HUES64 (cell line): Measurements from ENCODE around the gene CMTM8.

ENCODE experiments used
- H3K27ac ChIP-seq: 2 replicates; pipeline ENCODE4 v1.7.0; 2013; ENCODE audit warnings: low read depth, low read length, inconsistent platforms
- H3K27me3 ChIP-seq: 2 replicates; pipeline ENCODE4 v1.6.1; 2013; ENCODE audit warnings: mild to moderate bottlenecking, low read length; ENCODE audit not compliant: insufficient read depth
- H3K36me3 ChIP-seq: 2 replicates; pipeline ENCODE4 v1.6.1; 2013; ENCODE audit warnings: mild to moderate bottlenecking, low read length; ENCODE audit not compliant: insufficient read depth
- H3K4me1 ChIP-seq: 2 replicates; pipeline ENCODE4 v1.6.1; 2013; ENCODE audit warnings: mild to moderate bottlenecking, low read length, moderate library complexity; ENCODE audit not compliant: insufficient read depth
- H3K4me3 ChIP-seq: 2 replicates; pipeline ENCODE4 v1.5.1; 2013; ENCODE audit warnings: mild to moderate bottlenecking, low read length, moderate library complexity
- H3K9ac ChIP-seq: 2 replicates; pipeline ENCODE4 v1.6.1; 2013; ENCODE audit warnings: mild to moderate bottlenecking, low read depth, low read length
- H3K9me3 ChIP-seq: 2 replicates; pipeline ENCODE4 v1.6.1; 2013; ENCODE audit warnings: low read depth, low read length; ENCODE audit not compliant: insufficient read depth
- WGBS: fragments of 150-250, 120-280 bp; methylation state at CpG from one replicate; pipeline ENCODE4 v1.1.7; 2013; ENCODE audit warnings: missing lambda C conversion rate; 5-methylcytosine and 5-hydroxymethylcytosine counted together

Gene CMTM8

DNA sequence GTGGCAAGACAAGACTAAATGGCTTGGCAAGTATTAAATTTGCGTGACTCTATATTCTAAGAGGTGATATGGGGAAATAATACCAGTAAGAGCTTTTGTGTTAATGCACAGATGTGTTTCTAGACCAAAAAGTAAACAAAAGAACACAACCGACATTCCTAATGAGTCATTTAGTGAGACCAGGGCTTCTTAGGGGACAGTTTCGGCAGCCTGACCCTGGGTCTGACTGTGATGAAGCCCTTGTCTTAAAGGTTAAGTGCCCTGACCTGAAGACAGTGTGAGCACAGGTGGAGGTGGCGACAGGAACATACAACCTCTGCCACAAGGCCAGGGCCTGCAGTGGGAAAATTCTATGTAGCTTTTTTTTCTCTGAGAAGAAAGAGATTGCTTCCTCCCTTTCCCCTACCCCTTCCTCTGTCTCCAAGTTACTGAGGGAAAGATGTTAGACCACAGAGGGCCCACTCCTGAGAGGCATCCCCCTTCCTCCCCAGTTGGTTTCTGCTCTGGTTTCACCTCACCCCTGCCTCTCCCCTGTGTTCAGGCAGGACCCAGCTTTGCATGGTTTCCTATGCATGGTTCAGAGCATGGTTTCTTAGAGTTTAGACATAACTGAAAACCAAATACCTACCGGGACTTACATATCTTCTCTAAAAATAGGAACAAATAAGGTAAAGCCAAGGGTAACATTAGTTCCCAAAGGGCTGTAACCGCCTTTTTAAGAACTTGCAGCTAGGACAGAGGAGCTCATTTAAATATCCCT, 128.3 kb downstream of the CMTM8 start:
- 74% methylated on average over 6 of the region's 6 CpGs for WGBS
- H3K9ac ChIP-seq: no peak overlapping the region

DNA sequence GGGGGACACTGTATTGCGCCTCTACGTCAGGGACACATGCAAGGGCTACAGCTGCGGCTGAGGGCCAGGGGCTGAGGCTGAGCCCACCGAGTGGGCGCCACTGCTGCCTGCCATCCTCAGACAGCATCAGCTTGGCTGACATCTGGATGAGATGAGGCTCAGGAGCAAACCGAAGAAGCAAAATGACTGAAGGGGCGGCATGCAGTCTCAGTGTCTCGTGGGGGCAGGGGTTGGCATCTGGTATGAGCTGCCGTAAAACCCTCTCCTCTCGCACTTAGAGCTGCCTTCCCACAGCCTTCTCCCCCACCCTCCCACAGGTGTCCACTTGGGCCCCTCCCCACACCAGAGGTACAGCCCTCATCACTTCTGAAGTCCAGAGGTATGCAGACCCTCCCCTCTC, 129.0 kb downstream of the CMTM8 start:
- H3K4me1 ChIP-seq: no peaks in the 10 kb centered on the region
- H3K27me3 ChIP-seq: no peaks in the 10 kb centered on the region
- H3K9ac ChIP-seq: no peak overlapping the region
- no peak overlapping the region for H3K4me3 ChIP-seq
- H3K36me3 ChIP-seq: no peaks in the 10 kb centered on the region
- WGBS: 93% methylated on average over 10 of the region's 10 CpGs
- H3K27ac ChIP-seq: no peak overlapping the region
- no peaks in the 10 kb centered on the region for H3K9me3 ChIP-seq

More for the DNA sequence above, 128.3 kb downstream of the CMTM8 start:
- Histone ChIP-seq H3K27ac (no peak overlapping the region), H3K4me1 (no peaks in the 10 kb centered on the region), H3K9me3 (no peaks in the 10 kb centered on the region), H3K4me3 (no peak overlapping the region), H3K36me3 (no peaks in the 10 kb centered on the region), H3K27me3 (no peaks in the 10 kb centered on the region)

DNA sequence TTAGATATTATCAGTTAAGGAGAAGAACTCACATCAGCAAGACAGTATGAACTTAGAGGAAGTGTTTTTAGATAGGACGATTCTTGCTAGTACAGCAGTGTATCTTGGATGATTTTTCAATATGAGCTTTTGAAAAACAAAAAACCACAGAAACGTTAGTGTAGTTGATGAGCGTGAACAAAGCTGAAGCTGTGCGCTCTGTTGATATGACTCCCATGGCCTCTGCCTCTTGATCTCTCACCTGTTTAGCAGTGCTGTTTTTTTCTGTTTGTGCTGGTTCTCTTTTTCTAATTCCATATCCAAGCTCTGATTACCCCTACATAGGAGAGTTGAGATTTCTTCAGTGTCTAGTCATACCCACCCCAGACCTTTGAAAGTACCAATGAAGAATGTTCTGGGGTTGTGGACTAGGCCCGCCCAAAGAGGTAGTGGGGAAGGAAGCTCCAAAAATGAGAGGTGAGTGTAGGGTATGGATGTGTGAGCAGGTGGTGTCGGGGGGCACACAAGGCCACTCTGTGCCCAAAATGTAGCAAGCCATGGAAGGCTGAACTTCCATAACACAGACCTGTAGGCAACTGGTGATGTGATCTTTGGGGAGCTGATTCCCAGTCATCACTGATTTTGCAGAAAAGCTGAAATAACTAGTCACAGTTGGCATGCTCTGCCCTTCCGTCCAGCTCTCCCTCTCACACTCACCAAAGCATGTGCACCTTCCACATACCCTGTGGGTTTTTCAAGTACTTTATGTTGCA, 133.2 kb downstream of the CMTM8 start:
- no peak overlapping the region for H3K9ac ChIP-seq
- 95% methylated on average over 7 of the region's 7 CpGs for WGBS
- H3K27ac ChIP-seq: no peak overlapping the region

DNA sequence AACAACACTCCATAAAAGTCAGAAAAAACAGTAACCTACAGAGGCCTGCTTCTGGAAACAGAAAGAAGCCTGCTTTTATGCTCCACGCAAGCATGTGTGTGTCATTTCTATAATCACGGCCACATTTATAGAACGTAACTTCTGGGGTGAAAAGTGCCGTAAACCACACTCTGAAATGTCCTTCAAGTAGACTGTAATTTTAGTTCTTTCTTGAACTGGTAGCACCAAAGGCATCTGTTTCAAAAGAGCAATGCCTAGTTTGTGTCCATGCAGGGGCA, 133.7 kb downstream of the CMTM8 start:
- no peaks in the 10 kb centered on the region for H3K4me1 ChIP-seq
- no peak overlapping the region for H3K4me3 ChIP-seq
- H3K9ac ChIP-seq: no peak overlapping the region
- WGBS: 97% methylated on average over 4 of the region's 4 CpGs
- no peaks in the 10 kb centered on the region for H3K27me3 ChIP-seq
- H3K36me3 ChIP-seq: no peaks in the 10 kb centered on the region
- H3K9me3 ChIP-seq: no peaks in the 10 kb centered on the region
- H3K27ac ChIP-seq: no peak overlapping the region

More for the DNA sequence above, 133.2 kb downstream of the CMTM8 start:
- Histone ChIP-seq H3K9me3 (no peaks in the 10 kb centered on the region), H3K27me3 (no peaks in the 10 kb centered on the region), H3K4me1 (no peaks in the 10 kb centered on the region), H3K36me3 (no peaks in the 10 kb centered on the region), H3K4me3 (no peak overlapping the region)

DNA sequence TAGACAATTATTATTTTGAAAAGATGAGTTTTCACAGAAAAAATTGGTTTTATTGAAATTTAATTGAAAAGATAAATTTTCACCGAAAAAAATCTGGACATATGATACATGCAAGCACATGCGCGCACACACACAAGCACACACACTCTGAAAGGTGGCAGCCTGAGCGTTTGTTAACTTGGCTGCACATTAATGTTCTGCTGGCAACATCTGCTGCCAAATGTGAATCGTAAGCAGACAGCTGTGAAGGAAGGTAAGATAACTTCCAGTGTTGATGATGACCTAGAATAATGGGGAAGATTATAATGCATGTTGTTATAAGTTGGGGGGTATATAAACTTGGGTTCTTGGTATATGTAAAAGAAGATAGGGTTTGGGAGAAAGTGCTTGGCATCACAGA, 134.8 kb downstream of the CMTM8 start:
- 95% methylated on average over 5 of the region's 5 CpGs for WGBS
- Histone ChIP-seq H3K27ac (no peak overlapping the region), H3K9me3 (no peaks in the 10 kb centered on the region), H3K36me3 (no peaks in the 10 kb centered on the region), H3K9ac (no peak overlapping the region), H3K4me1 (no peaks in the 10 kb centered on the region), H3K27me3 (no peaks in the 10 kb centered on the region), H3K4me3 (no peak overlapping the region)

DNA sequence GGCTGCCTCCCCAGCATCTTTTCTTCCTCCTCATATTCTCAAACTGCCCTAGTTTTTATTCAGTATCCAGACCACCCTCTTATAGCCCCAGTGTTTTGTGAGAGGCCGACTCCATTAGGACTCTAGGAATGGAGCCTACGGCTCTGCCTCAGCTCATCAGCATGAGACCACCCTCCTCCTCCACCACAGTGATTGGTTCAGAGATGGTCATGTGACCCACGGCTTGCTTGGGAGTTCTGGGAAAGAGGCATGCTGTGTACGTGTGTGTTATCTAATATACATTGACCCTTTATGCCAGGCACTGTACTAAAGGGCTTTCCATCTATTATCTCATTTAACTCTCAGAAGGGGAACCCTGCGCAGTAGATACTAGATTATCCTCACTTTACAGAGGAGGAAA, 135.4 kb downstream of the CMTM8 start:
- no peak overlapping the region for H3K4me3 ChIP-seq
- H3K9me3 ChIP-seq: no peaks in the 10 kb centered on the region
- H3K4me1 ChIP-seq: no peaks in the 10 kb centered on the region
- WGBS: 94% methylated on average over 3 of the region's 5 CpGs
- no peaks in the 10 kb centered on the region for H3K36me3 ChIP-seq
- no peak overlapping the region for H3K9ac ChIP-seq
- H3K27me3 ChIP-seq: no peaks in the 10 kb centered on the region
- no peak overlapping the region for H3K27ac ChIP-seq

DNA sequence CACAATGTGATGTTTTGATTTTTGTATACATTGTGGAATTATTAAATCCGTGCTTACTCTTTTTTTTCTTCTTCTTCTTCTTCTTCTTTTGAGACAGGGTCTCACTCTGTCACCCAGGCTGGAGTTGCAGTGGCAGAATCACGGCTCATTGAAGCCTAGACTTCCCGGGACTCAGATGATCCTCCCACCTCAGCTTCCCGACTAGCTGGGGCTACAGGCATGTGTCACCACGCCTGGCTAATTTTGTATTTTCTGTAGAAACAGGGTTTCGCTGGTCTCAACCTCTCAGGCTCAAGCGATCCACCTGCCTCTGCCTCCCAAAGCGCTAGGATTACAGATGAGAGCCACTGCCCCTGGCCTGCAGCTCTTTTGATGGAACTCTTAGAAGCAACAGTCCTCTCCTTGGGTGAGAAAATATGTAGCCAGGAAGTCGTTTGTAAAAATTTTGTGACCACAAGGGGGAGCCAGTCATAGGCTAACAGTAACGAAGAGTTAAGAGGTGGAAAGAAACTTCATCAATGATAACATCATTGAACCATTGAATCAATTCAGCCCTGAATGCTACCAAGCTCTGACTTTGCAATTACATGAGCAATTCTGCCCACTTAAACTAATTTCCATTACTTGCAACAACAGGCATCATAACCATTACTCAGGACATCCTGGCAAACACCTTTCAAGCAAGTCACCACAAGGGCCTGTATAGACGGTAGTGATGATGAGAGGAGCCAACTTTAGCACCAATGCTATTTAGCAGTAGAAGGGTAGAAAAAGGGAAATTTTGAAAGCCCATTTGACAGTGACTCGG, 136.5 kb downstream of the CMTM8 start:
- Histone ChIP-seq H3K27me3 (no peaks in the 10 kb centered on the region), H3K9ac (no peak overlapping the region), H3K4me3 (no peak overlapping the region), H3K27ac (no peak overlapping the region), H3K9me3 (no peaks in the 10 kb centered on the region), H3K4me1 (peaks cover 1% of the 10 kb centered on the region; the same call in 1 of the 2 replicates), H3K36me3 (no peaks in the 10 kb centered on the region)
- WGBS: 53% methylated on average over 12 of the region's 12 CpGs

DNA sequence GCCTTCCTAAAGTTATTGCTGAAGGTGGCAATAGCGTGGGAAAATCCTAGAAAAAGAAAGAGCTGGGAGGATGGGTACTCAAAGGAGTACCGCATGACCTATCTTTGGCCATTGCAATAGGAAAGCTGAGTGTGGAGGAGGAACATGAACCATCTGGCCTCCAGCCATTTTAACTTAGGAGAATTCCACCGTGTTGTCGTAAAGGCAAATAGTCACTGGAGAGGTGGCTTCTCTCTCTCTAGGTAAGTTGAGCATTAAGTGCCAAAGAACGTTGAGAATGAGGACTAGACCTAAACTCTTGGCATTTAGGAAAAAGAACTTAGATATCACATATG, 137.1 kb downstream of the CMTM8 start:
- no peak overlapping the region for H3K4me3 ChIP-seq
- no peaks in the 10 kb centered on the region for H3K9me3 ChIP-seq
- H3K36me3 ChIP-seq: no peaks in the 10 kb centered on the region
- H3K4me1 ChIP-seq: peaks cover 3% of the 10 kb centered on the region; the same call in 1 of the 2 replicates
- no peaks in the 10 kb centered on the region for H3K27me3 ChIP-seq
- 93% methylated on average over 5 of the region's 5 CpGs for WGBS
- no peak overlapping the region for H3K9ac ChIP-seq
- H3K27ac ChIP-seq: no peak overlapping the region

DNA sequence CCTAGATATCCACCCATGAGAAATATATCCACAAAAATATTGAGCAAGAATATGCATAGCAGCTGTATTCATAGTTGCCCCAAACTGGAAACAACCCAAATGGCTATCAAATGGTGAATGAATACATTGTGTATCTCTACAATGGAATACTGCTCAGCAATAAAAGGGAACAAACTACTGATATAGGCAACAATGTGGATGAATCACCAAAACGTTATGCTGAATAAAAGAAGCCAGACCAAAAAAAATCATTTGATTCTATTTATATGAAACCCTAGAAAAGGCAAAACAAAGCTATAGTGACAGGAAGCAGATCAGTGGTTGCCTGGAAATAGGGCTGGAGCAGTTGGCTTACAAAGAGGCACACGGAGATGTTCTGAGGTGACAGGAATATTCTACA, 137.6 kb downstream of the CMTM8 start:
- H3K27ac ChIP-seq: no peak overlapping the region
- WGBS: 83% methylated on average over 2 of the region's 2 CpGs
- no peaks in the 10 kb centered on the region for H3K36me3 ChIP-seq
- H3K4me3 ChIP-seq: no peak overlapping the region
- H3K9me3 ChIP-seq: no peaks in the 10 kb centered on the region
- H3K9ac ChIP-seq: no peak overlapping the region
- H3K27me3 ChIP-seq: no peaks in the 10 kb centered on the region
- peaks cover 3% of the 10 kb centered on the region; the same call in 1 of the 2 replicates for H3K4me1 ChIP-seq

DNA sequence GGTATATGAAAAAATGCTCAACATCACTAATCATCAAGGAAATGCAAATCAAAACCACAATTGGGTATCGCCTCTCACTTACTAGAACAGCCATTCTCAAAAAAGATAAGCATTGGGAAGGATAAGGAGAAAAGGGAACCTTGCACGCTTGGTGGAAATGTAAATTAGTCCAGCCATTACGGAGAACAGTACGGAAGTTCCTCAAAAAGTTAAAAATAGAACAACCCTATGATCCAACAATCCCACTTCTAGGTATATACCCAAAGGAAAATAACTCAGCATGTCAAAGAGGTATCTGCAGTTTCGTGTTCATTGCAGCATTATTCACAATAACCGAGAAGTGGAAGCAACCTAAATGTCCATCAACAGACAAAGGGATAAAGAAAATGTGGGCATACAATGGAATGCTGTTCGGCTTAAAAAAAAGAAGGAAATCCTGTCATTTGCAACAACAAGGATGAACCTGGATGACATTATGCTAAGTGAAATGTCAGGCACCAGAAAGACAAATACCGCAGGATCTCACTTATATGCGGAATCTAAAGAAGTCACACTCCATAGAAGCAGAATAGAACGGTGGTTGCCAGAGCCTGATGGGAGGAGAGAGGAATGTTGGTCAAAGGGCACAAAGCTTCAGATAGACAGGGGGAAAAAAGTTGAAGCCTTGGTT, 141.5 kb downstream of the CMTM8 start:
- peaks cover 3% of the 10 kb centered on the region; the same call in 1 of the 2 replicates for H3K4me1 ChIP-seq
- H3K9ac ChIP-seq: no peak overlapping the region
- H3K27ac ChIP-seq: no peak overlapping the region
- H3K27me3 ChIP-seq: no peaks in the 10 kb centered on the region
- WGBS: 75% methylated on average over 10 of the region's 10 CpGs
- H3K9me3 ChIP-seq: no peaks in the 10 kb centered on the region
- no peaks in the 10 kb centered on the region for H3K36me3 ChIP-seq
- no peak overlapping the region for H3K4me3 ChIP-seq

DNA sequence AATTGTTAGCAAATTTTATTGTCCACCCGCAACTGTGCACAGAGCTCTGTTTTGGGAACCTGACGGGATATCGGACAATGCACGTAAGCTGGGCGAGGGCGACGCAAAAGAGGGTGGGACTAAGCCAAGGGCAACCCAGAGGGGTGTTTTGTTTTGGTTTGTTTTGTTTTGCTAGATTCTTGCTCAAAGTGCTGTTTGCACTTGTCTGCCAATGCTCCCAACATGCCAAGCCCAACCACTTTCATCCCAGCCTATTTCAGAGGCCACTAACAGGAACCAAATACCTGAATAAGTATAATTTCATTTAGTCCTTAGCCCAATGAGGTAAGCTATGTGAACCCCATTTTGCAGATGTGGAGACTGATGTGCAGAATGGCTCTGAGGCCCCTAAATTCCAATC, 143.4 kb downstream of the CMTM8 start:
- no peaks in the 10 kb centered on the region for H3K36me3 ChIP-seq
- H3K4me1 ChIP-seq: peaks cover 3% of the 10 kb centered on the region; the same call in 1 of the 2 replicates
- no peaks in the 10 kb centered on the region for H3K9me3 ChIP-seq
- no peaks in the 10 kb centered on the region for H3K27me3 ChIP-seq
- H3K9ac ChIP-seq: no peak overlapping the region
- no peak overlapping the region for H3K27ac ChIP-seq
- no peak overlapping the region for H3K4me3 ChIP-seq
- 94% methylated on average over 7 of the region's 7 CpGs for WGBS
